ENCODE results near the gene PRR15L. TPM values are rescaled to one million over a fixed set of nuclear protein-coding genes. Genes with fewer than 3 reads are reported as not detected.

The PRR15L gene
- total and polyA plus RNA-seq, 2 of the 8 experiments (the other 6 are each of a cell fraction or from before 2014, with no cell fraction given), result 0.26 to 1.1 TPM

- DNase-seq (ENCODE audit: low read depth in 1 of 2, low spot score in 2 of 2) (no peak), FAIRE-seq (no peak)
- Histone ChIP-seq H3K4me3 (ENCODE audit: extremely low read depth in 1 of 4, insufficient read depth in 2 of 4, low read depth in 3 of 4, low read length in 4 of 4) (no peak overlapping the region), H3K9ac (replicated peaks in 1 of 4; ENCODE audit: extremely low read depth in 1 of 4, low read depth in 3 of 4, low read length in 3 of 4) (no peak overlapping the region), H4K8ac (ENCODE audit: extremely low read depth, insufficient read depth, low read length) (no peak overlapping the region), H3K56ac (replicated peaks; ENCODE audit: insufficient read length, low read depth, low read length) (no peak overlapping the region), H2AK5ac (ENCODE audit: low read depth, low read length) (no peak overlapping the region), H4K20me1 (replicated peaks in 1 of 2; ENCODE audit: control insufficient read depth in 1 of 2, insufficient read depth in 2 of 2, low read length in 2 of 2) (no peaks in the 10 kb centered on the region), H3K18ac (ENCODE audit: extremely low read depth, low read length) (no peak overlapping the region), H3K14ac (ENCODE audit: insufficient read length) (no peak overlapping the region), H3K4me1 (replicated peaks in 1 of 4; ENCODE audit: control insufficient read depth in 3 of 4, insufficient read depth in 4 of 4, low read length in 3 of 4) (peaks cover 6 to 13% (median 10%) of the 10 kb centered on the region in 4 experiments), H4K91ac (replicated peaks; ENCODE audit: insufficient read length, low read length) (no peak overlapping the region), H2BK12ac (ENCODE audit: low read depth, low read length) (no peak overlapping the region), H3K36me3 (ENCODE audit: control insufficient read depth in 2 of 4, insufficient read depth in 4 of 4, low read length in 3 of 4) (peaks cover 18 to 56% (median 37%) of the 10 kb centered on the region in 4 experiments; a peak in 7 of 8 replicates), H3K9me3 (ENCODE audit: insufficient read depth in 2 of 2, low read depth in 1 of 2, low read length in 1 of 2) (no peaks in the 10 kb centered on the region), H3K23me2 (ENCODE audit: low read depth, low read length) (no peaks in the 10 kb centered on the region), H3K4me2 (ENCODE audit: insufficient read depth in 1 of 2, low read depth in 2 of 2, low read length in 2 of 2) (no peak overlapping the region), H3K23ac (ENCODE audit: insufficient read length) (no peak overlapping the region), H2BK5ac (ENCODE audit: low read depth, low read length) (no peak overlapping the region), H2BK20ac (ENCODE audit: low read length) (no peak overlapping the region), H3K4ac (replicated peaks; ENCODE audit: insufficient read length, low read depth, low read length) (no peak overlapping the region), H3K79me2 (ENCODE audit: control insufficient read depth in 1 of 2, insufficient read depth in 2 of 2, low read length in 2 of 2) (no peaks in the 10 kb centered on the region), H3K27ac (ENCODE audit: low read depth, low read length) (0 out of 2 replicates have a peak overlapping the region, but pooled peaks have one; percentile 22), H3K79me1 (ENCODE audit: low read depth, low read length) (peaks cover 3% of the 10 kb centered on the region; the same call in 1 of the 2 replicates), H3K27me3 (replicated peaks in 1 of 4; ENCODE audit: control insufficient read depth in 3 of 4, extremely low read depth in 1 of 4, insufficient read depth in 3 of 4, low read length in 3 of 4) (no peaks in the 10 kb centered on the region), H2AFZ (ENCODE audit: low read length) (no peak overlapping the region), H2BK120ac (replicated peaks; ENCODE audit: low read depth, low read length) (no peak overlapping the region), H2BK15ac (ENCODE audit: low read length) (no peak overlapping the region), H4K5ac (ENCODE audit: insufficient read length, low read depth, low read length) (no peak overlapping the region)
- ChIA-PET POLR2A (ENCODE audit: partially characterized antibody) (interaction anchor here (1.0 to 2.5 kb wide), 5 partner anchors 12 to 87 kb away, joined by 3 to 12 read pairs (median 3); partner anchors contain the start of gene CDK5RAP3), CTCF (ENCODE audit: partially characterized antibody) (interaction anchor here (0.6 to 40.5 kb wide), 11 partner anchors 12 to 139 kb away, joined by 3 to 1010 read pairs (median 3); partner anchors contain the start of genes CDK5RAP3, PNPO and PRR15L)
- WGBS, 2 experiments (ENCODE audit: extremely low coverage in 1 of 2, insufficient coverage in 1 of 2, insufficient read length in 1 of 2, insufficient replicate concordance in 2 of 2, low coverage in 1 of 2, low lambda C conversion rate in 2 of 2, missing lambda C conversion rate in 1 of 2), result 87% methylated on average over 11 of the region's 11 CpGs; no CpG with 5 or more reads in 1 of the 2 experiments
- TF ChIP-seq BACH1 (IDR thresholded peaks at IDR 0.05; ENCODE audit: low read length) (no peak), BRCA1 (IDR thresholded peaks at IDR 0.05; ENCODE audit: low read depth, low read length) (no peak), EP300 (IDR thresholded peaks at IDR 0.05; ENCODE audit: borderline replicate concordance in 1 of 2, low read depth in 2 of 2, low read length in 2 of 2) (no peak), GTF2F1 (IDR thresholded peaks at IDR 0.05; ENCODE audit: borderline replicate concordance, low read depth, low read length) (no peak), HDAC2 (IDR thresholded peaks at IDR 0.05; ENCODE audit: borderline replicate concordance in 1 of 2, low read depth in 2 of 2, low read length in 2 of 2) (no peak), CHD1 (IDR thresholded peaks at IDR 0.05; ENCODE audit: low read depth, low read length) (no peak), CHD2 (IDR thresholded peaks at IDR 0.05; ENCODE audit: low read length) (no peak), MAFK (IDR thresholded peaks at IDR 0.05; ENCODE audit: low read depth, low read length) (no peak), CBX8 (IDR thresholded peaks at IDR 0.05; ENCODE audit: borderline replicate concordance, low read depth, low read length) (no peak), MAX (IDR thresholded peaks at IDR 0.05) (no peak), POU5F1 (IDR thresholded peaks at IDR 0.05; ENCODE audit: low read depth, low read length) (no peak), KDM5A (IDR thresholded peaks at IDR 0.05; ENCODE audit: low read length) (no peak)
Measured at GRCh38 chr17:47983492-47984223, 26.0 kb upstream of the PRR15L start.

All from H1 (cell line).